22Rv1 (cell line): ENCODE measurements around the gene HECA.

Source experiments
- CTCF ChIP-seq: fragments of 450-650 bp; IDR thresholded peaks from 2 replicates; pipeline ENCODE4 v1.5.1; 2017; ENCODE audit warnings: mild to moderate bottlenecking
- ZFX ChIP-seq: fragments of 450-650 bp; IDR thresholded peaks from 2 replicates; pipeline ENCODE4 v1.6.1; 2017; ENCODE audit warnings: antibody characterized with exemption, borderline replicate concordance

DNA sequence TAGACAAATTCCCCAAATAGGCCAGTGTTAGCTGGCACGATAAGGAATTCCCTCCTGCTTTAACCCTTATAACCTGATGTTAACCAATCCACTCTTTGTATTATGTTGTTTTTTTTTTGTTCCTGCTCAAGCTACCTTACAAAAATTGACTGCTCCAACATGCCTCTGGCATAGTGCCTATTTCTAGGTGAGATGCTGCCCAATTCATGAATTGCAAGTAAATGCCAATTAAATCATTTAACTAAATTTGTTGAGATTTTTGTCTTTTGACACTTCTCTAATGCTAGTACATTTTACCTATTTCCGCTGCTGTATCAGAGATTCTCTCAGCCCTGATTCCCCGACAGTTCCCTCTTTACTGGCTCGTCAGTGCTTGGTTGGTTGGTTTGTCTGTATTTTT is 66.5 kb downstream of the HECA start:
- TF ChIP-seq CTCF (no peak), ZFX (no peak)
